PC-9 (cell line): ENCODE data around the gene DCAF17. TPM values are rescaled to one million over a fixed set of nuclear protein-coding genes. Genes with fewer than 3 reads are reported as not detected.

Source experiments
- BruUV-seq: library from RNA; stranded (reverse); fragments of 400-500 nt; replicated peaks from 2 replicates; lab custom pipeline; 2021; lab: Mats Ljungman, UMichigan
- CTCF ChIA-PET: fragments of 300-600 bp; sonication (Branson Sonifier 250); formaldehyde crosslinking; loops from one replicate; lab custom pipeline; 2022; ENCODE audit warnings: antibody characterized with exemption; lab: Charles Lee
- POLR2A ChIA-PET: fragments of 300-600 bp; sonication (Branson Sonifier 250); formaldehyde crosslinking; loops from one replicate; lab custom pipeline; 2022; ENCODE audit warnings: antibody characterized with exemption; ENCODE audit not compliant: unreplicated experiment; lab: Charles Lee
- DNase-seq, 2 experiments: peaks; one replicate each; pipeline versions ENCODE4 v3.0.0 to v3.0.0-alpha.2; 2015 to 2022; ENCODE audit warnings: mixed read lengths in 1 of 2
- H2AFZ ChIP-seq: fragments of 200-600 bp; sonication (generic); 2 replicates; pipeline ENCODE4 v1.8.1; 2017; ENCODE audit warnings: antibody characterized with exemption
- H3F3A ChIP-seq: fragments of 200-600 bp; sonication (generic); 2 replicates; pipeline ENCODE4 v1.8.1; 2017; ENCODE audit warnings: antibody characterized with exemption, mild to moderate bottlenecking, low read depth; ENCODE audit not compliant: insufficient read depth
- H3K27ac ChIP-seq: fragments of 200-600 bp; sonication (generic); 2 replicates; pipeline ENCODE4 v1.6.1; 2016; ENCODE audit warnings: mixed run types
- H3K27me3 ChIP-seq: fragments of 200-600 bp; sonication (generic); 2 replicates; pipeline ENCODE4 v1.6.1; 2016; ENCODE audit warnings: low read depth, mixed run types; ENCODE audit not compliant: insufficient read depth
- H3K36me3 ChIP-seq: fragments of 200-600 bp; sonication (generic); 2 replicates; pipeline ENCODE4 v1.6.1; 2016; ENCODE audit warnings: low read depth, mixed run types
- H3K4me1 ChIP-seq: fragments of 200-600 bp; sonication (generic); replicated peaks from 2 replicates; pipeline ENCODE4 v1.6.1; 2016; ENCODE audit warnings: mixed run types; ENCODE audit not compliant: insufficient read depth
- H3K4me2 ChIP-seq: fragments of 200-600 bp; sonication (generic); 2 replicates; pipeline ENCODE4 v1.6.1; 2017; ENCODE audit warnings: mixed run types
- H3K4me3 ChIP-seq: fragments of 200-600 bp; sonication (generic); 2 replicates; pipeline ENCODE4 v1.6.1; 2016; ENCODE audit warnings: mixed run types
- H3K79me2 ChIP-seq: fragments of 200-600 bp; sonication (generic); 2 replicates; pipeline ENCODE4 v1.6.1; 2017; ENCODE audit warnings: low read depth, mixed run types
- H3K9me2 ChIP-seq: fragments of 200-600 bp; sonication (generic); 2 replicates; pipeline ENCODE4 v1.8.1; 2017; ENCODE audit warnings: mild to moderate bottlenecking; ENCODE audit not compliant: insufficient read depth
- H3K9me3 ChIP-seq: fragments of 200-600 bp; sonication (generic); 2 replicates; pipeline ENCODE4 v1.8.1; 2016; ENCODE audit warnings: low read depth; ENCODE audit not compliant: insufficient read depth
- H4K20me1 ChIP-seq: fragments of 200-600 bp; sonication (generic); 2 replicates; pipeline ENCODE4 v1.8.1; 2017; ENCODE audit not compliant: insufficient read depth
- CTCF ChIP-seq: fragments of 200-600 bp; sonication (generic); conservative IDR thresholded peaks from 2 replicates; pipeline ENCODE4 v1.6.1; 2017; ENCODE audit warnings: mixed run types, antibody characterized with exemption, mild to moderate bottlenecking, moderate library complexity
- EZH2 ChIP-seq: fragments of 200-600 bp; sonication (generic); IDR thresholded peaks from 2 replicates; pipeline ENCODE4 v1.8.0; 2017; ENCODE audit warnings: antibody characterized with exemption, low read depth
- intact Hi-C: fragments of 100-400 bp; cut with micrococcal nuclease; formaldehyde crosslinking; loops from one replicate; pipeline ENCODE4 v1.10.0; 2022; ENCODE audit not compliant: unreplicated experiment
- total RNA-seq: library from RNA; stranded (reverse); gene quantifications from 2 replicates; pipeline ENCODE4 v1.2.3, GENCODE V29; 2021

The DCAF17 gene
- total RNA-seq, 1 experiment from 2014 or later = 22.0 TPM

- no peaks in the 10 kb centered on the region for H3K9me2 ChIP-seq
- H3K27me3 ChIP-seq = no peaks in the 10 kb centered on the region
- peaks cover 37% of the 10 kb centered on the region for H3K4me1 ChIP-seq
- peak overlapping the region; percentile 6; the same call in 1 of the 2 replicates for H3K4me3 ChIP-seq
- no TSS peak for BruUV-seq
- H4K20me1 ChIP-seq = no peaks in the 10 kb centered on the region
- peak overlapping the region; percentile 60 for H3K4me2 ChIP-seq
- intact Hi-C loops = no loop called here
- TF ChIP-seq EZH2 (no peak), CTCF (no peak)
- POLR2A ChIA-PET = no interaction called here
- no peak overlapping the region for H2AFZ ChIP-seq
- DNase-seq = peak; percentile 18 to 92
- peaks cover 12% of the 10 kb centered on the region; the same call in 1 of the 2 replicates for H3K79me2 ChIP-seq
- peak overlapping the region; percentile 82 for H3K27ac ChIP-seq
- H3K36me3 ChIP-seq = no peaks in the 10 kb centered on the region
- peaks cover 20% of the 10 kb centered on the region for H3F3A ChIP-seq
- CTCF ChIA-PET = no interaction called here
- H3K9me3 ChIP-seq = no peaks in the 10 kb centered on the region
Observed at GRCh38 chr2:171390941-171391516, 43.0 kb upstream of the DCAF17 start.

- H3K27ac ChIP-seq = peak overlapping the region; percentile 82
- no peak for DNase-seq
- ChIA-PET POLR2A (no interaction called here), CTCF (no interaction called here)
- no peak overlapping the region for H2AFZ ChIP-seq
- no TSS peak for BruUV-seq
- H3K4me2 ChIP-seq = peak overlapping the region; percentile 60
- H3K27me3 ChIP-seq = no peaks in the 10 kb centered on the region
- H3K9me3 ChIP-seq = no peaks in the 10 kb centered on the region
- H3K4me1 ChIP-seq = peaks cover 37% of the 10 kb centered on the region
- TF ChIP-seq EZH2 (no peak), CTCF (no peak)
- no peaks in the 10 kb centered on the region for H3K9me2 ChIP-seq
- intact Hi-C loops = no loop called here
- peak overlapping the region; percentile 6; the same call in 1 of the 2 replicates for H3K4me3 ChIP-seq
- peaks cover 20% of the 10 kb centered on the region for H3F3A ChIP-seq
- H4K20me1 ChIP-seq = no peaks in the 10 kb centered on the region
- H3K36me3 ChIP-seq = no peaks in the 10 kb centered on the region
- peaks cover 12% of the 10 kb centered on the region; the same call in 1 of the 2 replicates for H3K79me2 ChIP-seq
Observed at GRCh38 chr2:171391532-171391931, 42.5 kb upstream of the DCAF17 start.

- CTCF ChIA-PET = no interaction called here
- H3K4me3 ChIP-seq = no peak overlapping the region
- no peaks in the 10 kb centered on the region for H4K20me1 ChIP-seq
- POLR2A ChIA-PET = no interaction called here
- no peak overlapping the region for H2AFZ ChIP-seq
- intact Hi-C loops = no loop called here
- no peaks in the 10 kb centered on the region for H3K9me2 ChIP-seq
- H3K4me1 ChIP-seq = peaks cover 37% of the 10 kb centered on the region
- no peak overlapping the region for H3K4me2 ChIP-seq
- peaks cover 12% of the 10 kb centered on the region; the same call in 1 of the 2 replicates for H3K79me2 ChIP-seq
- no TSS peak for BruUV-seq
- no peak overlapping the region for H3K27ac ChIP-seq
- peaks cover 20% of the 10 kb centered on the region for H3F3A ChIP-seq
- H3K9me3 ChIP-seq = no peaks in the 10 kb centered on the region
- TF ChIP-seq EZH2 (no peak), CTCF (no peak)
- H3K36me3 ChIP-seq = no peaks in the 10 kb centered on the region
- no peak for DNase-seq
- H3K27me3 ChIP-seq = no peaks in the 10 kb centered on the region
Observed at GRCh38 chr2:171393487-171393886, 40.5 kb upstream of the DCAF17 start.
